Fibroblast of upper back skin (primary cell): ENCODE data around the gene SRSF9.
"Not testable (repeated sequence)": the region's sequence is repeated elsewhere in the genome, so short reads cannot be mapped to it uniquely, and the experiment has no call there.

Source experiments
- DNase-seq: peaks from one replicate; pipeline ENCODE4 v3.0.0-alpha.2; 2013

Gene SRSF9

GRCh38 chr12:120446844-120447178 is 22.7 kb downstream of the SRSF9 start:
- not testable (repeated sequence) for DNase-seq

- DNase-seq = peak; percentile 67
Measured at GRCh38 chr12:120445911-120446843, 23.4 kb downstream of the SRSF9 start, which contains the start of the genes GATC and TRIAP1. GATC (plus strand) TSS chr12:120446444; CDS start chr12:120446481, 37 bp downstream. TRIAP1 (minus strand) TSS chr12:120446384; CDS start chr12:120446372, 12 bp downstream.

GRCh38 chr12:120444676-120445075 is 24.9 kb downstream of the SRSF9 start:
- no peak for DNase-seq

DNA sequence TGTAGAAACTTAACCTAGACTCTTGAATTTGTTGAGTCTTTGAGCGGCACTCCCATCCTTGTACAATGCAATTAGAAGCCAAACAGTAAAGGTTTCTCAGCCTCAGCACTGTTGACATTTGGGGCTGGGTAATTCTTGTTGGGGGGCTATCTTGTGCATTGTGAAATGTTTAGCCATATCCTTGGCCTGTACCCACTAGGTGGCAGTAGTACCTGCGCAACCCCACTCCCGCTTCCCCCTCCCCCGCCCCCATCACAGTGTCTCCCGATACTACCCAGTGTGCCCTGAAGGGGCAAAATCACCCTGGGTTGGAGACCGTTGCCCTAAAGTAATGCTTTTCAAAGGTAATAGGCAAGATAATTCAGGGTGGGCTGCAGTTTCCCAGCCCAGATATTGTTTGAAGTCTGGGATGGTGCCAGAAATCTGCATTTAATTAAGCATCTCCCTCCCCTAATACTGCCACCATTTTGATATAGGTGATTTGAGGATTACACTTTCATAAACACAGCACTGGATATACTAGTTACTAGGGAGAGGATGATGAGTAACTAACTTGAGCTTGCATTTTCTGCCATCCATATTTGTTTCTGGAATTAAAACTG is 29.8 kb downstream of the SRSF9 start:
- peak; percentile 58 for DNase-seq

DNA sequence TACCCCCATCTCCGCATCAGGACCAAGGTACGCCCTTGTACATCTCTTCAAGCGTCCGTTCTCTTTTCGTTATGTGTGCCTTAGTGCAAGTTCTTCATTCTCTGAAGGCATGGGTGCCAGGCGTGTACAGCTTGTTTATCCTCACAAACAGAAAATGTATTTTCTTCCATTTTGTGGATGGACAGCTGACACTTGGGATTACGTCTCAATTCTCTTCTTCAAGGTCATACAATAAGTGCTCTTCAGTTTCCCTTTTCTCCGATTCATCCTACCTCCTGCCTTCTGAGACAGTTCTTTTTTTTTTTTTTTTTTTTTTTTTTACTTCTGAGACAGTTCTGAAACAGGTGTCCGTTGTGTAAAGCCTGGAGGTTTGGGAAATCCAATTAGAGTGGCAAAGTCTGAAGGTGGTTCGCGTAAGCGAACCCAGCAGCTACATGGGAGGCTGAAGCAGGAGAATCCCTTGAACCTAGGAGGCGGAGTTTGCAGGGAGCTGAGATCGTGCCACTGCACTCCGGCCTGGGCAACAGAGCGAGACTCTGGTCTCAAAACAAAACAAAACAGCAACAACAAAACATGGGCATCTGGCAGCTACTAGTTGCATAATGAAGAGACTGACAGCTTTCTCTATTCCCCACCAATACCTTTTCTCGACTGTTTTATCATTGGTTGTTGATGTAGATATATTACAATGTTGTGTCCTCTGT is 30.9 kb downstream of the SRSF9 start:
- no peak for DNase-seq

GRCh38 chr12:120437735-120438494 is 31.6 kb downstream of the SRSF9 start, which contains the start of gene COX6A1:
COX6A1 (plus strand) TSS chr12:120438113; CDS start chr12:120438127, 14 bp downstream.
- DNase-seq = peak; percentile 97

GRCh38 chr12:120432772-120433525 is 36.6 kb downstream of the SRSF9 start:
- DNase-seq = no peak

DNA sequence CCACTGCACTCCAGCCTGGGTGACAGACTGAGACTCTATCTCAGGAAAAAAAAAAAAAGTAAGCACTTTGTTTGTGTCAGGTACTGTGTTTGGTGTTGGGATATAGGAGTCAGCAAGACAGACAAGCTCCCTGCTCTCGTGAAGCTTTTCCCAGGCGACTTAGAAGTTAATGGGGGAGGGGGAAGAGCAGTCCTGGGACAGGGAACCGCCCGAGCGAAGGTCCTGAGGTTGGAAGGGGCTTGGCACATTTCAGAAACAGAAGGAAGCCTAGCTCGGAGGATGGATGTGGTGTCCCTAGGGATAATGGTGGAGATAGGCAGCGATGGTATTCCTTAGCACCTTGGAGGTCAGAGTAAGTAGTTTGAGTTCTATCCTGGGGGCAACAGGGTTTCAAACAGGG is 40.2 kb downstream of the SRSF9 start:
- no peak for DNase-seq

GRCh38 chr12:120428597-120429229 is 40.8 kb downstream of the SRSF9 start:
- DNase-seq = no peak

DNA sequence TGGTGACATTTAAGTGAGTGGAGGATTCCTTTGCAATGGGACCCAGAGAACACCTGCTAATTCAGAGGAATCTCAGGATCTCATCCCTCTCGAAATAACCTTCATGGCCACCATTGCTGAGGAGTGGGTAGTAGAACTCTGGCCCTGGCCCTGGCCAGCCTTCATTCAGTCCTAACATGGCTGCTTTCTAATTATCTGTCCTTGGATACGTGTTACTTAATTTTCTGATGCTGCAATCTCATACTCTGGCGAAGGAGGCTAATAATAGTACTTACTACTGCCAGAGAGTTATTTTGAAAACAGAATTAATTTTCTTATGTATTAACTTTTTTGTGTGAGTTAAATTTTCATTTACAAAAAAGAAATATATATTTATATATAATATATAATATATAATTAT is 43.8 kb downstream of the SRSF9 start:
- no peak for DNase-seq

DNA sequence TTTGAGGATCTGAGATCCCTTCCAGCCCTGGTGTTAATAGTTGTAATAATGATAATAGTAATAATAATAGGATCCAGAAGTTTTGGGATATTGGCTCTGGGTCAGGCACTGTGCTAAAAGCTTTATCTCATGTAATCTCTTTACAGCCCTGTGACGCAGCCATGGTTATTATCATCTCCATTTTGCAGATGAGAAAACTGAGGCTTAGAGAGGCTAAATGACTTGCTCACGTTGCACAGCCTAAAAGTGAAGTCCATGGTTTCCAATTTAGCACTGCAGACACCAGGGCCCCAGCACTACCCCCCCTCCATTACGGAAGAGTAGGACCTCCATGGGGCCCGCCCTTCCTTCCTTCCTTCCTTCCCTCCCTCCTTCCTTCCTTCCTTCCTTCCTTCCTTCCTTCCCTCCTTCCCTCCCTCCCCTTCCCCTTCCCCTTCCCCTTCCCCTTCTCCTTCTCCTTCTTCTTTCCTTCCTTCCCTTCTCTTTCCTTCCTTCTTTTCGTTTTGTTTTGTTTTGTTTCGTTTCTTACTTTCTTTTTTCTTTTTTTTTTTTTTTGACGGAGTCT is 46.6 kb downstream of the SRSF9 start:
- no peak for DNase-seq

DNA sequence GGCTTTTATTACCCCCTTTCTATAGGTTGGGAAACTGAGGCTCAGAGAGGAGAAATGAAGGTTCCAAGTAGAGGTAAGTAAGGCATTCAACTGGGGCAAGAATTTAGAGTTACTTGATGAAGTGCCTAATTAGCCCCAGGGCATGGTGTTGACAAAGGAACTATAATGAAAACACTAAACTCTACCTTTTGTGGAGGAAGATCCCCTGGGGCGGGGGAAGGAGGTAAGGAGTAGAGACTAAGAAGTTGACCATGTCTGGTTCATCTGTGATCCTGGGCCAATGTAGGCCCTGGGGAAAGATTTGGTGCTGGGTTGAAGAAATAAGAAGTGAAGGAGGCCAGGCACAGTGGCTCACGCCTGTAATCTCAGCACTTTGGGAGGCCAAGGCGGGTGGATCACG is 47.8 kb downstream of the SRSF9 start:
- DNase-seq = no peak

DNA sequence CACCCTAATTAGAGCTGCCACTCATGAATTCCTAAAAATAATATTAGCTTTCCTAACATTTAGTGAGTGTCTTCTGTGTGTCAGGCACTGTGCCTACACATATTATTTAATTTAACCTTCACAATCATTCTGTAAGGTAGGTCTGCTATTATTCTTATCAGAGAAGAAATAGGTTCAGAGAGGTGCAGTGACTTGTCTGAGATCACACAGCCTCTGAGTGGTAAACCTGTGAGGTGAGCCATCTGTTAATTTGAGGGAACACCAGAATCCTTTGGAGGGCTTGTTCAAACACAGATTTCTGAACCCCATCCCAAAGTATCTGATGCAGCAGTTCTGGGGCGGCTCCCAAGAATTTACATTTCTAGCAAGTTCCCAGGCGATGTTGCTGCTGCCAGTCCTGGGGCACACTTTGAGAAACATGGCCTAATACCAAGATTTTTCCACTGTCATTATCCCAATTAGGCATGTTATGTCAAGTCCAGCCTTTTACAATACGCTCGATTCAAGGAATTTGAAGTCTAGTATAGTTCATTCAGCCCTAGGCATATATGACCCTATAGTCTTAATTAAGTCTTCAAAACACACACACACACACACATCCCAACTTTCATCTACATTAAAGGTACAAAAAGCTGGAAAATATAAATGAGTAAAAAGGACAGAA is 51.5 kb downstream of the SRSF9 start:
- DNase-seq = no peak

DNA sequence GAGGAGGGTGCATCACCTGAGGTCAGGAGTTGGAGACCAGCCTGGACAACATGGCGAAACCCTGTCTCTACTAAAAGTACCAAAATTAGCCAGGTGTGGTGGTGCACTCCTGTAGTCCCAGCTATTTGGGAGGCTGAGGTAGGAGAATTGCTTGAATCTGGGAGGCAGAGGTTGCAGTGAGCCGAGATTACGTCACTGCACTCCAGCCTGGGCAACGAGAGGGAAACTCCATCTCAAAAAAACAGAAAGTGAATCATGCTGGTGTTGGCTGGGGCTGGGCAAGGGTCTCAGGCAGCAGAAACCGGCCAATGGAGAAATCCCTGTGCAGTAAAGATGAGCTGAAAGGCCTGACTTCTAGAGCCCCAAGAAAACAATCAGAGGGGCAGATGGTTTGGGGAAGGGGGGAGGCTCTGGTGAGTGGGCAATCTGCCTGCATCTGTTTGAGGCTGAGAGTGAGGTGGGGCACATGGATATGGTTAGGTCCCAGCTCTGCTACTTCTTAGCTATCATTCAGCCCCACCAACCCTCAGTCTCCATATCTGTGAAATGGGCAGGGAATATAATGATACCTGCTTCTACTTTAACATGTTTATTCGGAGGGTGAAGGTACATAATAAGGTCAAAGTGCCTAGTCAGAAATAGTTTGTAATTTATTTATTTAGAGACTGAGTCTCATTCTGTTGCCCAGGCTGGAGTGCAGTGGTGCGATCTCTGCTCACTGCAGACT is 52.9 kb downstream of the SRSF9 start:
- DNase-seq = no peak

GRCh38 chr12:120413901-120414695 is 55.5 kb downstream of the SRSF9 start:
- no peak for DNase-seq

DNA sequence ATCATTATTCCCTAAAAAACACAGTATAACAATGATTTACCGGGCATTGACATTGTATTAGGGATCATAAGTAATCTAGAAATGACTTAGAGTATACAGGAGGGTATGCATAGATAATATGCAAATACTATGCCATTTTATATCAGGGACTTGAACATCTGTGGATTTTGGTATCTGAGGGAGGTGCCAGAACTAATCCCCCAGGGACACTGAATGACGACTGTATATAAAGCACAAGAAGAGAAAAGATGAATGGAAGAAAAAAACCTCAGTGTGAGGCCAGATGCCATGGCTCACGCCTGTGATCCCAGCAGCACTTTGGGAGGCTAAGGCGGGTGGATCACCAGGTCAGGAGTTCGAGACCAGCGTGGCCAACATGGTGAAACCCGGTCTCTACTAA is 57.1 kb downstream of the SRSF9 start:
- DNase-seq = no peak
